ENCODE results near the gene FAM186B.

DNA sequence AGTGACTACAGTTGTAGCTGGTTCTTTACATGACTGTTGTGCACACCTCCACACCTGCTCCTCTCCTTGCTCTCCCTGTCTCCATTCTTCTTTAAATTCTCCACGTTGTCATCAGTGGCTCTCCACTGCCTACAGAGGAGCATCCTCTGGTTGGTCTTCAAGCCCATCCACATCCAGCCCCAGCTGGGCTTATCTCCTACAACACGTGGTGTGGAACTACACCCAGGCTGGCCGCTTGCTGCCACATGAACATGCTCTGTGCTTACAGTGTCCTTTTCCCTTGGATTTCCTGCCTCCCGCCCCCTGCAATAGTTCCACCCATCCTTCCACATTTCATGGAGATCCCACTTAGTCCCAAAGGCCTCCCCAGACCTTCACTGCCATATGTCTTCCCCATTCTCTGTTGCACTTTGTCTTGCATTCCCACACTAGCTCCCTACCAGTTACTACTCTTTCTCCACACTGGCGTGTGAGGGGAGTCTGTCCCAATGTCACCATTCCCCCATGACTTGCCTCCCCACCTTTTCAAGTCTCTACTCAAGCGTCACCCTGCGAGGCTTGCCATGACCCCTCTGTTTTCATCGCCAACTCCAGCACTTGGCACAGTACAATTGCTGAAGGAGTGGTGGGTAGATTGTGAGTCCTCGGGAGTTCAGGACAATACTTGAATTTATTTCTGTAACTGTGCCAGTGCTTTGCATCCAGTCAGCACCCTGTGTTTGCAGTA lies 27.7 kb downstream of the FAM186B start:
- TF ChIP-seq, protein P1, sequence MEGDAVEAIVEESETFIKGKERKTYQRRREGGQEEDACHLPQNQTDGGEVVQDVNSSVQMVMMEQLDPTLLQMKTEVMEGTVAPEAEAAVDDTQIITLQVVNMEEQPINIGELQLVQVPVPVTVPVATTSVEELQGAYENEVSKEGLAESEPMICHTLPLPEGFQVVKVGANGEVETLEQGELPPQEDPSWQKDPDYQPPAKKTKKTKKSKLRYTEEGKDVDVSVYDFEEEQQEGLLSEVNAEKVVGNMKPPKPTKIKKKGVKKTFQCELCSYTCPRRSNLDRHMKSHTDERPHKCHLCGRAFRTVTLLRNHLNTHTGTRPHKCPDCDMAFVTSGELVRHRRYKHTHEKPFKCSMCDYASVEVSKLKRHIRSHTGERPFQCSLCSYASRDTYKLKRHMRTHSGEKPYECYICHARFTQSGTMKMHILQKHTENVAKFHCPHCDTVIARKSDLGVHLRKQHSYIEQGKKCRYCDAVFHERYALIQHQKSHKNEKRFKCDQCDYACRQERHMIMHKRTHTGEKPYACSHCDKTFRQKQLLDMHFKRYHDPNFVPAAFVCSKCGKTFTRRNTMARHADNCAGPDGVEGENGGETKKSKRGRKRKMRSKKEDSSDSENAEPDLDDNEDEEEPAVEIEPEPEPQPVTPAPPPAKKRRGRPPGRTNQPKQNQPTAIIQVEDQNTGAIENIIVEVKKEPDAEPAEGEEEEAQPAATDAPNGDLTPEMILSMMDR (IDR thresholded peaks at IDR 0.05; ENCODE audit: borderline replicate concordance, extremely low read depth, low read length, poor library complexity, severe bottlenecking), result no peak
- TF ChIP-seq EZH2 (IDR thresholded peaks at IDR 0.05; ENCODE audit: borderline replicate concordance, low read depth, low read length, severe bottlenecking), result no peak
